Measurements from ENCODE around the gene RHBDF1. TPM values are rescaled to one million over a fixed set of nuclear protein-coding genes. Genes with fewer than 3 reads are reported as not detected.
A peak's percentile ranks its signal among the peaks of the same experiment; 100 is the strongest.

Gene RHBDF1
- total RNA-seq, result 46.5 TPM in 2 replicates
- long read RNA-seq, partial matches to known transcripts, result 2 of 3 reads
- long read RNA-seq, other reads (novel, unspliced or antisense), result 1 of 3 reads

- DNase-seq (ENCODE audit: low read depth, low spot score), result peak; percentile 48
- H3K4me3 Mint-ChIP-seq, result peak within 1 kb of the TSS; percentile 92
- peak within 1 kb of the TSS; percentile 85 for H3K27ac Mint-ChIP-seq (ENCODE audit: unreplicated experiment)
- H3K36me3 Mint-ChIP-seq (ENCODE audit: low read depth), result no peaks in the 10 kb centered on the region
- no peak for TF ChIP-seq CTCF (conservative IDR thresholded peaks at IDR 0.05)
- H3K9me3 Mint-ChIP-seq, result no peaks in the 10 kb centered on the region
- H3K27me3 Mint-ChIP-seq (ENCODE audit: low read depth), result peaks cover 3% of the 10 kb centered on the region
- peaks cover 71% of the 10 kb centered on the region for H3K4me1 Mint-ChIP-seq
These were observed at the start of gene RHBDF1 for GRCh38 chr16:72561-73548. TSS of gene RHBDF1 (minus strand) at chr16:72631. CDS start at chr16:65015, 7,616 bp downstream.

GRCh38 chr16:120756-121155, 48.3 kb upstream of the RHBDF1 start:
- no peak overlapping the region for H3K4me3 Mint-ChIP-seq
- peak overlapping the region; percentile 43 for H3K27ac Mint-ChIP-seq (ENCODE audit: unreplicated experiment)
- TF ChIP-seq CTCF (conservative IDR thresholded peaks at IDR 0.05), result no peak
- DNase-seq (ENCODE audit: low read depth, low spot score), result no peak
- H3K27me3 Mint-ChIP-seq (ENCODE audit: low read depth), result no peaks in the 10 kb centered on the region
- no peaks in the 10 kb centered on the region for H3K36me3 Mint-ChIP-seq (ENCODE audit: low read depth)
- no peaks in the 10 kb centered on the region for H3K9me3 Mint-ChIP-seq
- no peaks in the 10 kb centered on the region for H3K4me1 Mint-ChIP-seq

- DNase-seq (ENCODE audit: low read depth, low spot score), result no peak
- Mint-ChIP-seq H3K4me1 (no peaks in the 10 kb centered on the region), H3K4me3 (no peak overlapping the region), H3K9me3 (no peaks in the 10 kb centered on the region), H3K36me3 (ENCODE audit: low read depth) (no peaks in the 10 kb centered on the region), H3K27me3 (ENCODE audit: low read depth) (no peaks in the 10 kb centered on the region), H3K27ac (ENCODE audit: unreplicated experiment) (no peak overlapping the region)
- TF ChIP-seq CTCF (conservative IDR thresholded peaks at IDR 0.05), result no peak
These were observed 47.5 kb upstream of the RHBDF1 start for GRCh38 chr16:119835-120491.

GRCh38 chr16:119295-119694, 46.9 kb upstream of the RHBDF1 start:
- H3K9me3 Mint-ChIP-seq, result no peaks in the 10 kb centered on the region
- H3K36me3 Mint-ChIP-seq (ENCODE audit: low read depth), result no peaks in the 10 kb centered on the region
- no peak overlapping the region for H3K27ac Mint-ChIP-seq (ENCODE audit: unreplicated experiment)
- DNase-seq (ENCODE audit: low read depth, low spot score), result no peak
- no peak for TF ChIP-seq CTCF (conservative IDR thresholded peaks at IDR 0.05)
- no peaks in the 10 kb centered on the region for H3K27me3 Mint-ChIP-seq (ENCODE audit: low read depth)
- no peaks in the 10 kb centered on the region for H3K4me1 Mint-ChIP-seq
- H3K4me3 Mint-ChIP-seq, result no peak overlapping the region

- no peak for DNase-seq (ENCODE audit: low read depth, low spot score)
- H3K36me3 Mint-ChIP-seq (ENCODE audit: low read depth), result no peaks in the 10 kb centered on the region
- H3K27ac Mint-ChIP-seq (ENCODE audit: unreplicated experiment), result no peak overlapping the region
- peaks cover 1% of the 10 kb centered on the region for H3K4me1 Mint-ChIP-seq
- H3K4me3 Mint-ChIP-seq, result no peak overlapping the region
- H3K27me3 Mint-ChIP-seq (ENCODE audit: low read depth), result no peaks in the 10 kb centered on the region
- no peak for TF ChIP-seq CTCF (conservative IDR thresholded peaks at IDR 0.05)
- H3K9me3 Mint-ChIP-seq, result no peaks in the 10 kb centered on the region
These were observed 46.4 kb upstream of the RHBDF1 start for GRCh38 chr16:118857-119256.
